Hepatocyte (in vitro differentiated cells): Measurements from ENCODE around the gene PPWD1.
"Not testable (repeated sequence)": the region's sequence is repeated elsewhere in the genome, so short reads cannot be mapped to it uniquely, and the experiment has no call there.

Source experiments
- EZH2phosphoT487 ChIP-seq: fragments of 200-600 bp; sonication (generic); IDR thresholded peaks from one replicate; pipeline ENCODE4 v1.6.1; 2018; ENCODE audit warnings: antibody characterized with exemption, mild to moderate bottlenecking, low read depth, moderate library complexity; ENCODE audit not compliant: unreplicated experiment, severe bottlenecking
- TF ChIP-seq, protein P1 (sequence below): fragments of 200-600 bp; sonication (generic); IDR thresholded peaks from 2 replicates; pipeline ENCODE4 v1.5.1; 2016; ENCODE audit warnings: antibody characterized with exemption, mild to moderate bottlenecking; ENCODE audit not compliant: poor library complexity

DNA sequence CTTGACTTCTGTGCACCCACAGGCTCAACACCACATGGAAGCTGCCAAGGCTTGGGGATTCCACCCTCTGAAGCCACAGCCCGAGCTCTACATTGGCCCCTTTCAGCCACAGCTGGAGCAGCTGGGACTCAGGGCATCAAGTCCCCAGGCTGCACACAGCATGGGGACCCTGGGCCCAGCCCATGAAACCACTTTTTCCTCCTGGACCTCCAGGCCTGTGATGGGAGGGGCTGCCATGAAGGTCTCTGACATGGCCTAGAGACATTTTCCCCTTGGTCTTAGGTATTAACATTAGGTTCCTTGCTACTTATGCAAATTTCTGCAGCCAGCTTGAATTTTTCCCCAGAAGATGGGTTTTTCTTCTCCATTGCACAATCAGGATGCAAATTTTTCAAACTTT is 38.7 kb downstream of the PPWD1 start:
- TF ChIP-seq, protein P1, sequence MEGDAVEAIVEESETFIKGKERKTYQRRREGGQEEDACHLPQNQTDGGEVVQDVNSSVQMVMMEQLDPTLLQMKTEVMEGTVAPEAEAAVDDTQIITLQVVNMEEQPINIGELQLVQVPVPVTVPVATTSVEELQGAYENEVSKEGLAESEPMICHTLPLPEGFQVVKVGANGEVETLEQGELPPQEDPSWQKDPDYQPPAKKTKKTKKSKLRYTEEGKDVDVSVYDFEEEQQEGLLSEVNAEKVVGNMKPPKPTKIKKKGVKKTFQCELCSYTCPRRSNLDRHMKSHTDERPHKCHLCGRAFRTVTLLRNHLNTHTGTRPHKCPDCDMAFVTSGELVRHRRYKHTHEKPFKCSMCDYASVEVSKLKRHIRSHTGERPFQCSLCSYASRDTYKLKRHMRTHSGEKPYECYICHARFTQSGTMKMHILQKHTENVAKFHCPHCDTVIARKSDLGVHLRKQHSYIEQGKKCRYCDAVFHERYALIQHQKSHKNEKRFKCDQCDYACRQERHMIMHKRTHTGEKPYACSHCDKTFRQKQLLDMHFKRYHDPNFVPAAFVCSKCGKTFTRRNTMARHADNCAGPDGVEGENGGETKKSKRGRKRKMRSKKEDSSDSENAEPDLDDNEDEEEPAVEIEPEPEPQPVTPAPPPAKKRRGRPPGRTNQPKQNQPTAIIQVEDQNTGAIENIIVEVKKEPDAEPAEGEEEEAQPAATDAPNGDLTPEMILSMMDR = not testable (repeated sequence)
- not testable (repeated sequence) for TF ChIP-seq EZH2phosphoT487
